Fibroblast of peridontal ligament (primary cell): ENCODE data around the gene ATRN.

Source experiments
- DNase-seq: peaks from one replicate; pipeline ENCODE4 v3.0.0-alpha.2; 2010; ENCODE audit errors: extremely low read depth

The ATRN gene

GRCh38 chr20:3627476-3627875 lies 156.7 kb downstream of the ATRN start:
- DNase-seq, result no peak

- DNase-seq, result no peak
Observed at GRCh38 chr20:3628502-3629314, 157.9 kb downstream of the ATRN start.

- DNase-seq, result no peak
Observed at GRCh38 chr20:3629893-3630292, 159.1 kb downstream of the ATRN start.

- DNase-seq, result no peak
Observed at GRCh38 chr20:3630429-3630828, 159.6 kb downstream of the ATRN start.

GRCh38 chr20:3631534-3631933 lies 160.7 kb downstream of the ATRN start:
- no peak for DNase-seq

- DNase-seq, result no peak
Observed at GRCh38 chr20:3632311-3633004, 161.6 kb downstream of the ATRN start.

GRCh38 chr20:3633913-3634478 lies 163.2 kb downstream of the ATRN start:
- DNase-seq, result no peak

GRCh38 chr20:3635346-3635745 lies 164.5 kb downstream of the ATRN start:
- DNase-seq, result no peak

GRCh38 chr20:3640259-3640658 lies 169.4 kb downstream of the ATRN start:
- DNase-seq, result no peak

GRCh38 chr20:3645309-3646066 lies 174.7 kb downstream of the ATRN start:
- no peak for DNase-seq

GRCh38 chr20:3646067-3646440 lies 175.2 kb downstream of the ATRN start:
- DNase-seq, result peak; percentile 4

GRCh38 chr20:3646651-3647050 lies 175.8 kb downstream of the ATRN start:
- DNase-seq, result no peak

- DNase-seq, result no peak
Observed at GRCh38 chr20:3647473-3647872, 176.7 kb downstream of the ATRN start.

GRCh38 chr20:3648951-3649350 lies 178.1 kb downstream of the ATRN start:
- DNase-seq, result no peak

GRCh38 chr20:3651204-3651962 lies 180.6 kb downstream of the ATRN start:
- no peak for DNase-seq

GRCh38 chr20:3652221-3652620 lies 181.4 kb downstream of the ATRN start:
- no peak for DNase-seq

GRCh38 chr20:3652676-3653596 lies 182.1 kb downstream of the ATRN start:
- DNase-seq, result no peak

GRCh38 chr20:3653921-3654320 lies 183.1 kb downstream of the ATRN start:
- no peak for DNase-seq

GRCh38 chr20:3654326-3655130 lies 183.7 kb downstream of the ATRN start:
- no peak for DNase-seq

- DNase-seq, result no peak
Observed at GRCh38 chr20:3655131-3655405, 184.2 kb downstream of the ATRN start.
